Measurements from ENCODE around the gene NSD1. TPM values are rescaled to one million over a fixed set of nuclear protein-coding genes. Genes with fewer than 3 reads are reported as not detected.

The NSD1 gene
- total RNA-seq, 1 donor from 2014 or later = 111 TPM

GRCh38 chr5:177334781-177335700 is 201.5 kb downstream of the NSD1 start:
- Mint-ChIP-seq H3K27ac (ENCODE audit: unreplicated experiment) (no peak overlapping the region), H3K9me3 (ENCODE audit: unreplicated experiment) (no peaks in the 10 kb centered on the region), H3K4me3 (ENCODE audit: unreplicated experiment) (no peak overlapping the region), H3K27me3 (ENCODE audit: unreplicated experiment) (peaks cover 21% of the 10 kb centered on the region), H3K4me1 (ENCODE audit: unreplicated experiment) (peaks cover 41% of the 10 kb centered on the region), H3K36me3 (ENCODE audit: low read depth, unreplicated experiment) (peaks cover 69% of the 10 kb centered on the region)
- TF ChIP-seq, protein P1, sequence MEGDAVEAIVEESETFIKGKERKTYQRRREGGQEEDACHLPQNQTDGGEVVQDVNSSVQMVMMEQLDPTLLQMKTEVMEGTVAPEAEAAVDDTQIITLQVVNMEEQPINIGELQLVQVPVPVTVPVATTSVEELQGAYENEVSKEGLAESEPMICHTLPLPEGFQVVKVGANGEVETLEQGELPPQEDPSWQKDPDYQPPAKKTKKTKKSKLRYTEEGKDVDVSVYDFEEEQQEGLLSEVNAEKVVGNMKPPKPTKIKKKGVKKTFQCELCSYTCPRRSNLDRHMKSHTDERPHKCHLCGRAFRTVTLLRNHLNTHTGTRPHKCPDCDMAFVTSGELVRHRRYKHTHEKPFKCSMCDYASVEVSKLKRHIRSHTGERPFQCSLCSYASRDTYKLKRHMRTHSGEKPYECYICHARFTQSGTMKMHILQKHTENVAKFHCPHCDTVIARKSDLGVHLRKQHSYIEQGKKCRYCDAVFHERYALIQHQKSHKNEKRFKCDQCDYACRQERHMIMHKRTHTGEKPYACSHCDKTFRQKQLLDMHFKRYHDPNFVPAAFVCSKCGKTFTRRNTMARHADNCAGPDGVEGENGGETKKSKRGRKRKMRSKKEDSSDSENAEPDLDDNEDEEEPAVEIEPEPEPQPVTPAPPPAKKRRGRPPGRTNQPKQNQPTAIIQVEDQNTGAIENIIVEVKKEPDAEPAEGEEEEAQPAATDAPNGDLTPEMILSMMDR (IDR thresholded peaks at IDR 0.05; ENCODE audit: unreplicated experiment) = no peak
- DNase-seq (ENCODE audit: low spot score) = no peak

GRCh38 chr5:177335701-177336065 is 202.1 kb downstream of the NSD1 start:
- Mint-ChIP-seq H3K27me3 (ENCODE audit: unreplicated experiment) (peaks cover 19% of the 10 kb centered on the region), H3K9me3 (ENCODE audit: unreplicated experiment) (no peaks in the 10 kb centered on the region), H3K27ac (ENCODE audit: unreplicated experiment) (no peak overlapping the region), H3K4me3 (ENCODE audit: unreplicated experiment) (no peak overlapping the region), H3K4me1 (ENCODE audit: unreplicated experiment) (peaks cover 43% of the 10 kb centered on the region), H3K36me3 (ENCODE audit: low read depth, unreplicated experiment) (peaks cover 64% of the 10 kb centered on the region)
- TF ChIP-seq, protein P1 (IDR thresholded peaks at IDR 0.05; ENCODE audit: unreplicated experiment) = no peak
- no peak for DNase-seq (ENCODE audit: low spot score)

GRCh38 chr5:177336112-177336511 is 202.5 kb downstream of the NSD1 start:
- TF ChIP-seq, protein P1 (IDR thresholded peaks at IDR 0.05; ENCODE audit: unreplicated experiment) = no peak
- H3K4me3 Mint-ChIP-seq (ENCODE audit: unreplicated experiment) = peak overlapping the region; percentile 43
- peaks cover 40% of the 10 kb centered on the region for H3K4me1 Mint-ChIP-seq (ENCODE audit: unreplicated experiment)
- H3K27me3 Mint-ChIP-seq (ENCODE audit: unreplicated experiment) = peaks cover 17% of the 10 kb centered on the region
- H3K27ac Mint-ChIP-seq (ENCODE audit: unreplicated experiment) = no peak overlapping the region
- peaks cover 60% of the 10 kb centered on the region for H3K36me3 Mint-ChIP-seq (ENCODE audit: low read depth, unreplicated experiment)
- no peaks in the 10 kb centered on the region for H3K9me3 Mint-ChIP-seq (ENCODE audit: unreplicated experiment)
- DNase-seq (ENCODE audit: low spot score) = peak; percentile 55

DNA sequence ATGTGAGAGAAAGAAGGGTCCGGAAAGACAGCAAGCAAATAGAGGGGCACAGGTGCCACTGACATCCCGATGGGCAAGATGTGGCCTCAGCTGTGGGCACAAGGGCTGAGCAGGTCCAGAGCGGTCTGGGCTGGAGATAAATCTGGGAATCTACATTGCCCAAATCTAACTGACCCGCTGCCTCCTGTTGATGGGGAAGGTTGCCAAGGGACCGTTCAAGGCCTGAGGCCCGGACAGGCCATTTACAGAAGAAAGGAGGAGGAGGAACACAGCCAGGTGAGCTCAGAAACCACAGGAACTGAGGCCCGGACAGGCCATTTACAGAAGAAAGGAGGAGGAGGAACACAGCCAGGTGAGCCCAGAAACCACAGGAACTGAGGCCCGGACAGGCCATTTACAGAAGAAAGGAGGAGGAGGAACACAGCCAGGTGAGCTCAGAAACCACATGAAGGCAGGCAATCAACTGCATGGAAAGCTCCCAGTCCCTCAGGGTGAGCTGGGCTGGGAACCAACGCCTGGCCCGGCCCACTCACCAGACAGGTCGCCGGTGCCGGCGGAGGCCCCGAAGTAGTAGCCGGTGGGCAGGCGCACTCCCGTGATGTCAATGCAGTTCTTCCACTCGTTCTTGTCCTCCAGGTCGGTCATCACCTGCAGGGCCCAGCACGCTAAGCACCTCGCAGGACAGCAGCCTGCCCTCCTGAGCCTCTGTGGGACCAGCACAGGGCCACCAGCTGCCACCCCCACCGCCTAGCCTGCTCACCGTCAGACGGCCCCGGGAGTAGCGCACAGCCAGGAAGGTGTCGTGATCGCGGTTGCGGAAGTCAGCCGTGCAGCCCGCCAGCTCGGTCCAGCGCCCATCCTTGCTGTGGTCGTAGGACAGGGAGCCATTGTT is 203.3 kb downstream of the NSD1 start:
- peaks cover 33% of the 10 kb centered on the region for H3K4me1 Mint-ChIP-seq (ENCODE audit: unreplicated experiment)
- peaks cover 60% of the 10 kb centered on the region for H3K36me3 Mint-ChIP-seq (ENCODE audit: low read depth, unreplicated experiment)
- no peak for DNase-seq (ENCODE audit: low spot score)
- H3K9me3 Mint-ChIP-seq (ENCODE audit: unreplicated experiment) = no peaks in the 10 kb centered on the region
- H3K4me3 Mint-ChIP-seq (ENCODE audit: unreplicated experiment) = peak overlapping the region; percentile 43
- no peak overlapping the region for H3K27ac Mint-ChIP-seq (ENCODE audit: unreplicated experiment)
- peaks cover 17% of the 10 kb centered on the region for H3K27me3 Mint-ChIP-seq (ENCODE audit: unreplicated experiment)
- TF ChIP-seq, protein P1 (IDR thresholded peaks at IDR 0.05; ENCODE audit: unreplicated experiment) = no peak

Measured in endothelial cell (in vitro differentiated cells).